ENCODE measurements around the gene APP.

GRCh38 chr21:26162081-26162480, 8.5 kb downstream of the APP start:
- no peak for TF ChIP-seq EZH2 (conservative IDR thresholded peaks at IDR 0.05; ENCODE audit: low read depth, low read length)
- TF ChIP-seq SALL2 (CRISPR knock-in tag; IDR thresholded peaks at IDR 0.05) = no peak
- no peak for TF ChIP-seq ZNF362 (CRISPR knock-in tag; IDR thresholded peaks at IDR 0.05; ENCODE audit: borderline replicate concordance)
- TF ChIP-seq CREM (IDR thresholded peaks at IDR 0.05) = no peak
- TF ChIP-seq CREM (CRISPR knock-in tag; IDR thresholded peaks at IDR 0.05) = no peak
- no peak for TF ChIP-seq PBX3 (CRISPR knock-in tag; IDR thresholded peaks at IDR 0.05; ENCODE audit: borderline replicate concordance)
- TF ChIP-seq ATF2 (CRISPR knock-in tag; IDR thresholded peaks at IDR 0.05) = no peak

Data from HepG2 (cell line).